Measurements from ENCODE around the gene TMEM247.
"Not testable (repeated sequence)": the region's sequence is repeated elsewhere in the genome, so short reads cannot be mapped to it uniquely, and the experiment has no call there.

The TMEM247 gene

DNA sequence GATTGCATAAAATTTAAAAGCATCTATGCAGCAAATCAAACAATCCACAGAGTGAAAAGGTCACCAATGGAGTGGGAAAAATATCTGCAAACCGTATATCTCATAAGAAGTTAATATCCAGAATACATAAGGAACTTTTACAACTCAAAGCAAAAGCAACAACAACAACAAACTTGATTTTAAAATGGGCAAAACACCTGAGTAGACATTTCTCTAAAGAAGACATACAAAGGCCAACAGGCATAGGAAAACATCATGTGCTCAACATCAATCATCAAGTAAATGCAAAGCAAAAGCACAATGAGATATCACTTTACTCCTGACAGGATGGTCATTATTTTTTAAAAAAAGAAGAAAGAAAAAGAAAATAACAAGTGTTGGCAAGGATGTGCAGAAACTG is 38.1 kb downstream of the TMEM247 start:
- DNase-seq, result no peak

DNA sequence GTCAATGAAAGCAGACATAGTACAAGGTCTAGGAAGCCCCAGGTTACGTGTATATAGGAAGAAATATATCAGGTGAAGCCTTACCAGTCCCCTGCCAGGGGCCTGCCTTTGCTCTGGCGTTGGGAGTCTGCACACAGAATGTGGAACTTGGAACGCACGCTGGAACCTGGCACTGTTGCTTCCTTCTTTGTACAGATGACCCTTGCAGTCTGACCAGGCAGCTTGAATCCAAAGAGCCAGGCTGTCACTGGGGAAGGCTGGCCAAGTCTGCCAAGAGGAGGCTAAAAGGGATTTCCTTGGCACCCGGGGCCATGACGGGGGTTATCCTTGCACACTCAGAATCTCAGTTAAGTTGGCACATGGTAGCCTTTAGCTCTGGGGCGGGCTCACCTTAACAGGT is 39.5 kb downstream of the TMEM247 start:
- no peak for DNase-seq

- DNase-seq, result no peak
These were observed 39.9 kb downstream of the TMEM247 start for GRCh38 chr2:46519265-46519664.

DNA sequence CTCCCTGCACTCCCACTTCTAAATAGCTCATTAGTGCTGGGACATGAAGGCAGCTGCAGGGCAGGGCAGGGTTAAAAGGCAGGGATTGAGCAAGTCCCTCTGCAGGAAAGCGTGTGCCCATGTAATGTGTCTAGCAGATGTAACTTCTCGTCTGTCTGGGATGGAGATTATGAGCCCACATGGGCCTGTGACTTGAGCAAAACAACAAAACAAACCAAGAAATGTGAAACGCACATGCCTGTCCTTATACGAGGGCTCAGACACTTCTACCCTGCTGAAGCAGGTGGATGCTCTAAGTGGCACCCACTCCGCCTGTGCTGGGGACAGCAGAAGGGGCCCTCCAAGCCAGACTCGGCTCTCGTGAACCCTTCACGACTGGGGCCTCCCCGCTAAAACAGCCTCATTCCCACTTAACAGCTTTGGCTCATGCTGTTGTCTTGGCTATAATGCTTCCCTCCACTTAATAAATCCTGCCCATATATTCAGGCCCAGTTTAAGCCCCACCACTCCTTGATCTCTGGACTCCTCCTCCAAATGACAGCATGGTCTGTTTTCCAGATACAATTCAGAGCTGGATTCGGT is 40.9 kb downstream of the TMEM247 start:
- no peak for DNase-seq

- DNase-seq, result no peak
These were observed 41.9 kb downstream of the TMEM247 start for GRCh38 chr2:46521215-46521683.

- DNase-seq, result not testable (repeated sequence)
These were observed 43.0 kb downstream of the TMEM247 start for GRCh38 chr2:46522385-46522784.

GRCh38 chr2:46525522-46526155 is 46.3 kb downstream of the TMEM247 start:
- no peak for DNase-seq

- DNase-seq, result no peak
These were observed 49.5 kb downstream of the TMEM247 start for GRCh38 chr2:46528880-46529279.

DNA sequence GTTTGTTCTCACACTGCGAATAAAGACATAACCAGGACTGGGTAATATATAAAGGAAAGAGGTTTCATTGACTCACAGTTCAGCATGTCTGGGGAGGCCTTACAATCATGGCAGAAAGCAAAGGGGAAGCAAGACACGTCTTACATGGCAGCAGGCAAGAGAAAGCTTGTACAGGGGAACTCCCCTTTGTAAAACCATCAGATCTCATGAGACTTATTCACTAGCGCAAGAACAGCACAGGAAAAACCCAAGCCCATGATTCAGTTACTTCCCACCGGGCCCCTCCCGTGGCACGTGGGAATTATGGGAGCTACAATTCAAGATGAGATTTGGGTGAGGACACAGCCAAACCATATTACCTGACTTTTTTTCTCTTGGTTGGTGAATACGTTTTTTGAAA is 51.3 kb downstream of the TMEM247 start:
- no peak for DNase-seq

GRCh38 chr2:46531863-46532262 is 52.5 kb downstream of the TMEM247 start:
- no peak for DNase-seq
